Measurements from ENCODE around the gene ZNF30. TPM values are rescaled to one million over a fixed set of nuclear protein-coding genes. Genes with fewer than 3 reads are reported as not detected.
"Not testable (repeated sequence)": the region's sequence is repeated elsewhere in the genome, so short reads cannot be mapped to it uniquely, and the experiment has no call there.

ZNF30 gene
- total RNA-seq, 5 donors from 2014 or later (not counting 1 experiment from before 2014, with no cell fraction given) = 3.2 to 10.5 (median 8.7) TPM

DNA sequence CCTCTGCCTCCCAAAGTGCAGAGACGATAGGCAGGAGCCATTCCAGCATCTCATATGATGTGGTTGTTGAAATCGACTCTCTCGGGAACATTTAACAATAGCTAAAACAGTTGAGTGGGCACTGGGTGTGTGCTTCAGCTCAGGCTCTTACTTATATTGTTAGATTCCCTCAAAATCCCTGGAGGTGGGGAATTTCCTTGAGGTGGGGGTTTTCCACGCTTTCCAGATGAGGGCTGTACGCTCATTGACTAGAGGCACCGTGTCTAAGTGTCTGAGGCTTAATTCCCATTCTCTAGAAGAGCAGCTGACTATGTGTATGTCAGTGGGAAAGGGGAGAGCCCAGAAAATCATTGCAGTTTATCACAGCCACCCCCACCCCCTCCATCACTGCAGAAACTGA, 62.6 kb downstream of the ZNF30 start:
- peak overlapping the region in 1 of 2 donors; percentile 73 for H3K27ac Mint-ChIP-seq
- H3K27me3 ChIP-seq (replicated peaks in 1 of 2; ENCODE audit: control insufficient read depth in 2 of 2, extremely low read depth in 1 of 2, insufficient read depth in 2 of 2, low read length in 1 of 2) = no peaks in the 10 kb centered on the region
- H3K9me3 ChIP-seq = no peaks in the 10 kb centered on the region
- no peaks in the 10 kb centered on the region for H3K9me3 Mint-ChIP-seq
- WGBS (ENCODE audit: insufficient coverage) = no CpG with 5 or more reads among the region's 6 CpGs
- ChIA-PET CTCF (interaction anchor here (0.6 to 1.0 kb wide), 2 partner anchors 25 to 944 kb away, joined by 5 read pairs; no protein-coding TSS in a partner anchor), POLR2A (no interaction called here)
- no peaks in the 10 kb centered on the region for H3K36me3 Mint-ChIP-seq
- no peak overlapping the region for H3K4me3 ChIP-seq (ENCODE audit: control insufficient read depth in 1 of 2, extremely low read depth in 1 of 2, low read length in 1 of 2)
- peaks cover 5 to 7% of the 10 kb centered on the region in 2 experiments for H3K4me1 ChIP-seq (ENCODE audit: control insufficient read depth in 1 of 2, extremely low read depth in 1 of 2, insufficient read depth in 2 of 2, low read length in 2 of 2)
- H3K27me3 Mint-ChIP-seq = no peaks in the 10 kb centered on the region
- DNase-seq (no peak), ATAC-seq (replicated peaks in 1 of 4) (no peak)
- H3K4me3 Mint-ChIP-seq = no peak overlapping the region
- no peak overlapping the region for H3K27ac ChIP-seq (ENCODE audit: low read length)
- peaks cover 17 to 70% (median 55%) of the 10 kb centered on the region in 3 donors for H3K4me1 Mint-ChIP-seq
- no peaks in the 10 kb centered on the region for H3K36me3 ChIP-seq (ENCODE audit: control insufficient read depth in 2 of 2, extremely low read depth in 1 of 2, insufficient read depth in 1 of 2, low read length in 1 of 2)

DNA sequence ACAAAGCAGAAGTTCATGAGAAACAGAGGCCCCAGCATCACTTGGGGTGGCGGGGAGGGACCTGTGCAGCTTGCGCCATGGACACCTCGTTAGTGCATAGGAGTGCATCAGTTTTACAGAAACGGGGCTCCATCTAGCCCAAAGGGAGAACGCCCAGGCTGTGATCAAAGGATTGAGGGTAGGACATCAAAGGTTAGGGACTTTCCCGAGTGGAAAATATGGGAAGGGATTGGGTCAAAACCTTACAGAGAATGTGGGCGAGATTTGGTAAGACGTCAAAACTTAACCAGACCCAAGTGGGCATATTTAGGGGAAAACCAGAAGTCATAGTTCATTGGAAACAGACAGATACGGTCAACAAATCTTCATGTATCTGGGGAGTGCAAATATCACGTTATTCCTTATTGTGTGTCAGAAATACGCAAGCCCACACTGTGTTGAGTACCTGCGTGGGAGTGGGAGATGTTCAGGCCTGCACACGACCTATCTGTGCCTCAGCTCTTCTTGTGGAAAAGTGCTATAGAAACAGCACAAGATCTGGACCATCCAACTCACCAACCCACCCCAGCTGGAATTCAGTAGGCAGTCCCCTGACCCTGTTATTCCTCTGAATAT, 64.0 kb downstream of the ZNF30 start:
- H3K36me3 ChIP-seq (ENCODE audit: control insufficient read depth in 2 of 2, extremely low read depth in 1 of 2, insufficient read depth in 1 of 2, low read length in 1 of 2) = no peaks in the 10 kb centered on the region
- Mint-ChIP-seq H3K36me3 (no peaks in the 10 kb centered on the region), H3K9me3 (no peaks in the 10 kb centered on the region), H3K27ac (peak overlapping the region in 1 of 2 donors; percentile 9), H3K4me3 (no peak overlapping the region), H3K27me3 (no peaks in the 10 kb centered on the region), H3K4me1 (peaks cover 10 to 74% (median 50%) of the 10 kb centered on the region in 3 donors)
- DNase-seq = no peak
- ATAC-seq (replicated peaks in 1 of 4) = no peak
- ChIA-PET CTCF (interaction anchor here in 1 of 2 donors (0.6 kb wide), 1 partner anchor 18 kb away, joined by 3 read pairs; no protein-coding TSS in a partner anchor), POLR2A (no interaction called here)
- H3K27ac ChIP-seq (ENCODE audit: low read length) = no peak overlapping the region
- no peak overlapping the region for H3K4me3 ChIP-seq (ENCODE audit: control insufficient read depth in 1 of 2, extremely low read depth in 1 of 2, low read length in 1 of 2)
- WGBS (ENCODE audit: insufficient coverage) = 43% methylated on average over 10 of the region's 13 CpGs
- no peaks in the 10 kb centered on the region for H3K9me3 ChIP-seq
- H3K4me1 ChIP-seq (ENCODE audit: control insufficient read depth in 1 of 2, extremely low read depth in 1 of 2, insufficient read depth in 2 of 2, low read length in 2 of 2) = peaks cover 3% of the 10 kb centered on the region in 2 experiments
- H3K27me3 ChIP-seq (replicated peaks in 1 of 2; ENCODE audit: control insufficient read depth in 2 of 2, extremely low read depth in 1 of 2, insufficient read depth in 2 of 2, low read length in 1 of 2) = no peaks in the 10 kb centered on the region

DNA sequence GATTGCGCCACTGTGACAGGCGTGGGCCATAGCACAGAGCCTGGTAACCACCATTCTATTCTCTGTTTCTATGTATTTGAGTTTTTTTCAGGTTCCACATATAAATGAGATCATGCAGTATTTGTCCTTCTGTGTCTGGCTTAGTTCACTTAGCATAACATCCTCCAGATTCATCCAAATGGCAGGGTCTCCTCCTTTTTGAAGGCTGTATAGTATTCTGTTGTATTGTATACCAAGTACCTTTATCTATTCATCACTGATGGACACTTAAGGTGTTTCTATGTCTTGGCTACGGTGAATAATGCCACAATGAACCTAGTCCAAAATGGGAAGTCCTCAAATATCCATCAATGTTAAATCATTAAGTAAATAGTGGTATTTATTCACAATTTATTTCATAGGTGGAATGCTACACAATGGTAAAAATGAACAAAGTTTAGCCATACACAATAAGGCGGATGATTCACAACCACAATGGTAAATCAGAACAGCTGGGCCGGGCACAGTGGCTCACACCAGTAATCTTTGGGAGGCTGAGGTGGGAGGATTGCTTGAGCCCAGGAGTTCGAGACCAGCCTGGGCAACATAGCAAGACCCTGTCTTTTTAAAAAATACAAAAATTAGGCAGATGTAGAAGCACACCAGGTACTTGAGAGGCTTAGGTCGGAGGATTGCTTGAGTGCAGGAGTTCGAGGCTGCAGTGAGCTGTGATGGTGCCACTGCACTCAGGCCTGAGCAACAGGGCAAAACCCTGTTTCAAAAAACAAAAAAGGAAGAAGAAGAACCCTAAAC, 65.0 kb downstream of the ZNF30 start:
- ChIA-PET POLR2A (interaction anchor here in 1 of 2 donors (0.7 kb wide), 1 partner anchor 21 kb away, joined by 3 read pairs; no protein-coding TSS in a partner anchor), CTCF (no interaction called here)
- no peaks in the 10 kb centered on the region for H3K27me3 Mint-ChIP-seq
- no peaks in the 10 kb centered on the region for H3K36me3 Mint-ChIP-seq
- Histone ChIP-seq H3K4me1 (ENCODE audit: control insufficient read depth in 1 of 2, extremely low read depth in 1 of 2, insufficient read depth in 2 of 2, low read length in 2 of 2) (peaks cover 9 to 10% of the 10 kb centered on the region in 2 experiments), H3K27me3 (replicated peaks in 1 of 2; ENCODE audit: control insufficient read depth in 2 of 2, extremely low read depth in 1 of 2, insufficient read depth in 2 of 2, low read length in 1 of 2) (no peaks in the 10 kb centered on the region), H3K4me3 (ENCODE audit: control insufficient read depth in 1 of 2, extremely low read depth in 1 of 2, low read length in 1 of 2) (no peak overlapping the region), H3K27ac (ENCODE audit: low read length) (no peak overlapping the region), H3K36me3 (ENCODE audit: control insufficient read depth in 2 of 2, extremely low read depth in 1 of 2, insufficient read depth in 1 of 2, low read length in 1 of 2) (no peaks in the 10 kb centered on the region), H3K9me3 (no peaks in the 10 kb centered on the region)
- H3K4me3 Mint-ChIP-seq = peak overlapping the region in 2 of 3 donors; percentile 46 to 63
- peak overlapping the region in 1 of 2 donors; percentile 85 for H3K27ac Mint-ChIP-seq
- DNase-seq (no peak), ATAC-seq (replicated peaks in 1 of 4) (no peak)
- WGBS (ENCODE audit: insufficient coverage) = 100% methylated on average over 1 of the region's 8 CpGs
- peaks cover 17 to 79% (median 57%) of the 10 kb centered on the region in 3 donors for H3K4me1 Mint-ChIP-seq
- no peaks in the 10 kb centered on the region for H3K9me3 Mint-ChIP-seq

DNA sequence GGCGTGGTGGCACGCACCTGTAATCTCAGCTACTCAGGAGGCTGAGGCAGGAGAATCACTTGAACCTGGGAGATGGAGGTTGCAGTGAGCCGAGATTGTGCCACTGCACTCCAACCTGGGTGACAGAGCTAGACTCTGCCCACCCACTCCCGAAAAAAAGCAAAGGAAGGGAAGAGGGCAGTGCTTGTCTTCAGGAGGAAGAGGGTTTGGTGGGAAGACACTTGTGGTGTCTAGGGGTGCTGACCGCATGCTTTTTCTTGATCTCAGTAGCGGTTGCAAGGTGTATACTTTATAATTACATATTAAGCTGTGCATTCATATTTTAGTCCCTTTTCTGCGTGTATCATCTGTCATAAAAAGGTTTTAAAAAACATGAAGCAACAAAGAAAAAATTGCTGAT, 65.9 kb downstream of the ZNF30 start:
- H3K4me1 ChIP-seq (ENCODE audit: control insufficient read depth in 1 of 2, extremely low read depth in 1 of 2, insufficient read depth in 2 of 2, low read length in 2 of 2) = peaks cover 13 to 18% of the 10 kb centered on the region in 2 experiments
- 90% methylated on average over 2 of the region's 7 CpGs for WGBS (ENCODE audit: insufficient coverage)
- H3K9me3 ChIP-seq; H3K36me3 ChIP-seq (ENCODE audit: control insufficient read depth in 2 of 2, extremely low read depth in 1 of 2, insufficient read depth in 1 of 2, low read length in 1 of 2); H3K27me3 Mint-ChIP-seq; H3K27me3 ChIP-seq (replicated peaks in 1 of 2; ENCODE audit: control insufficient read depth in 2 of 2, extremely low read depth in 1 of 2, insufficient read depth in 2 of 2, low read length in 1 of 2); H3K9me3 Mint-ChIP-seq; H3K36me3 Mint-ChIP-seq; H3K27ac ChIP-seq (ENCODE audit: low read length); H3K4me3 ChIP-seq (ENCODE audit: control insufficient read depth in 1 of 2, extremely low read depth in 1 of 2, low read length in 1 of 2); CTCF ChIA-PET: not testable (repeated sequence)
- peak in 1 of 4 experiments; percentile 73 for ATAC-seq (replicated peaks in 1 of 4)
- Mint-ChIP-seq H3K4me3 (peak overlapping the region in 2 of 3 donors; percentile 46 to 63), H3K4me1 (peaks cover 24 to 83% (median 65%) of the 10 kb centered on the region in 3 donors), H3K27ac (peak overlapping the region in 1 of 2 donors; percentile 85)
- peak in 2 of 35 experiments; percentile 40 to 53 for DNase-seq
- POLR2A ChIA-PET = interaction anchor here in 1 of 2 donors (0.7 kb wide), 1 partner anchor 20 kb away, joined by 3 read pairs; no protein-coding TSS in a partner anchor

DNA sequence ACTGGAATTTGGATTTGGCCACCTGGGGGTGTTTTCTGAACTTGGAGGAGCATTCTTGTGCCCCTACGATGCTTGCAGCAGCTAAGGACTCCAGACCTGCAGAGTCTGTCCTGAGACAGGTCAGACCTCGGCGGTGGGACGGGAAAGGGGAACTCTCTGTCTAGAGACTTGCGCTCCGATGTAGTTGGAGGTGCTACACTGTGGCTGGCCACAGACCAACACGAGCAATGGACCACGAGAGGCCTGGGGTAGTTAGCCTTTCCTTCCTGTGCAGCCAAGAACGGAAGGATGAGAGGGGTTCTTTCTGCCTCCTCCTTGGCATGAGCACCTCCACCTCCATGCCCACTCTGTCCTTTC, 67.6 kb downstream of the ZNF30 start:
- ChIA-PET POLR2A (interaction anchor here in 1 of 2 donors (0.6 to 0.7 kb wide), 2 partner anchors 11 to 209 kb away, joined by 3 read pairs; no protein-coding TSS in a partner anchor), CTCF (no interaction called here)
- Histone ChIP-seq H3K4me1 (ENCODE audit: control insufficient read depth in 1 of 2, extremely low read depth in 1 of 2, insufficient read depth in 2 of 2, low read length in 2 of 2) (peaks cover 22 to 35% of the 10 kb centered on the region in 2 experiments), H3K9me3 (no peaks in the 10 kb centered on the region), H3K4me3 (ENCODE audit: control insufficient read depth in 1 of 2, extremely low read depth in 1 of 2, low read length in 1 of 2) (no peak overlapping the region), H3K27ac (ENCODE audit: low read length) (no peak overlapping the region), H3K27me3 (replicated peaks in 1 of 2; ENCODE audit: control insufficient read depth in 2 of 2, extremely low read depth in 1 of 2, insufficient read depth in 2 of 2, low read length in 1 of 2) (no peaks in the 10 kb centered on the region), H3K36me3 (ENCODE audit: control insufficient read depth in 2 of 2, extremely low read depth in 1 of 2, insufficient read depth in 1 of 2, low read length in 1 of 2) (no peaks in the 10 kb centered on the region)
- Mint-ChIP-seq H3K27ac (peak overlapping the region in 1 of 2 donors; percentile 84), H3K9me3 (no peaks in the 10 kb centered on the region), H3K4me1 (peaks cover 38 to 82% (median 70%) of the 10 kb centered on the region in 3 donors), H3K36me3 (no peaks in the 10 kb centered on the region), H3K27me3 (no peaks in the 10 kb centered on the region), H3K4me3 (peak overlapping the region in 1 of 3 donors; percentile 3)
- WGBS (ENCODE audit: insufficient coverage) = 88% methylated on average over 7 of the region's 9 CpGs
- DNase-seq (no peak), ATAC-seq (replicated peaks in 1 of 4) (no peak)
